Measurements from ENCODE around the gene ANHX. TPM values are rescaled to one million over a fixed set of nuclear protein-coding genes. Genes with fewer than 3 reads are reported as not detected.

The ANHX gene
- not detected in 2 replicates for total RNA-seq

DNA sequence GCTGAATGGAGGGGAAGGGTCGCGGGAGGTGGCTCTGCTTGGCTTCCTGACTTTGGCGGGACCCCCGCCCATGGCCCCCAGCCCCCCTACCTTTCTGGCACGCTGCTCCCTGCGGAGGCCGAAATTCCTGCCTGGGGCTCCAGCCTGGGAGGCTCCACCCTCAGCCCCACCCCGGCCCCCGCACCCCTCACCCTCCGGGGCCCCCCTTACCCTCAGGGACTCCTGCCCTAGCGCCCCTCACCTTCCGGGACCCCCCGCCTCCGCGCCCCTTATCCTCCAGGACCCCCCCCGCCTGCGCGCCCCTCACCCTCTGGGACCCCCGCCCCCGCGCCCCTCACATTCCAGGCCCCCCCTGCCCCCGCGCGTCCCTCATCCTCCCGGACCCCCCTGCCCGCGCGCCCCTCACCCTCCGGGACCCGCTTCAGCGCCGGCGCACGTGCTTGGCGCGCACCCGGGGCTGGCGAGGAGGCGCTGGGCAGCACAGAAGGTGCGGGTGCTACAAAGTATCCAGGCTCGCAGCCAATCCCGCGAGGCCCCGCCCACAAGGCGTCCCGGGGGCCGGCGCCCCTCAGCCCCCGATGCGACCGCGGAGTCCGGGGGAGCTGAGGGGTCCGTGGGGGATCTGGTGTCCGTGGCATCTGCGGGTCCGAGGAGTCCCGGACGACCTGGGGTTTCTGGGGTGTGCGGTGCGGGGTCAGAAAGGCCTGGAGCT, at the start of gene ANHX:
Gene ANHX (minus strand): TSS at position 477 of the 712 bp plus-strand sequence. CDS start 1,521 bp downstream, outside the sequence.

DNA sequence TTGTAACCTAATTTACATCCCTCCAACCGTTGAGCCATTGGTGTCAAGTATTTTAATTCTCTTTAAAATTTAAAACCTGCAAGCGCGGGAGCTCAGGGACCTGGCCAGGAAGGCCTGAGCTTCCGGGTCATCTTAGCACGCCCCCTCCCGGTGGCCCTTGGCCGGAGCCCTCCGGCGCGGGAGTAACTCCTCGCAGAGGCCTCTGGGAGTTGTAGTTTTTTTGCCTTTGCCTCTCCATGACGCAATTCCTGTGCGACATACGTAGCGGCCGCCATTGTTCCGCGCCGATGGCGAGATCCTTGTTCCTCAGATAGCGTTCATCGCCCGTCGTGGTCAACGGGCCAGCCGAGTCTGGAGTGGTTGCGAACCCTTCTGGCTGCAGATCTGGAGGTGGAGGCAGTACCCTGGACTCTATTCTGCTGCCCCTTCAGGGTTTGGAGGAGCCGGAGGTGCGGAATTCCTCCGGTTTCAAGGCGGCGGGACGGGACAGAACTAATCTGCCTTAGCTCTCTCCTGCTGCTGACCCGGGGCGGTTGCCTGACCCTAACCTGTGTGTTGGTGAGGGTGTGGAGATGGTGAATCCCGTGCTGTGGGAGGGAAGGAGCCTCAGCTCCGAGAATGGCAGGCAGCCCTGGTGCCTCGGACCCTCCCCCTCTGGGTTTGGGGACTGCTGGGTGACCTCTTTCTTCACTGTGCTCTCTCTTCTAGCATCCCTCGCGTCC, 54.3 kb downstream of the ANHX start, which contains the start of gene ZNF268:
Gene ZNF268 (plus strand): TSS at position 258 of the 722 bp plus-strand sequence. CDS start 503 bp downstream, outside the sequence.

Other genes with a start within 250 kb of the ANHX start
- gene ZNF26, start 249.5 kb downstream of the ANHX start, total RNA-seq, result 1.4 and 5.8 TPM in 2 replicates
- gene ZNF84, start 198.4 kb downstream of the ANHX start, total RNA-seq, result 21.4 and 26.2 TPM in 2 replicates
- 14.4 and 17.7 TPM in 2 replicates for gene ZNF140, start 155.0 kb downstream of the ANHX start, total RNA-seq
- 0.54 and 0.81 TPM in 2 replicates for gene ZNF891, start 105.6 kb downstream of the ANHX start, total RNA-seq
- 6.5 and 15.0 TPM in 2 replicates for gene ZNF10, start 105.2 kb downstream of the ANHX start, total RNA-seq
- 15.3 and 17.2 TPM in 2 replicates for gene ZNF268, start 54.4 kb downstream of the ANHX start, total RNA-seq

Measured in cardiac atrium fibroblast (primary cell).